Fibroblast of lung (primary cell): ENCODE results near the gene LYPD5. TPM values are rescaled to one million over a fixed set of nuclear protein-coding genes. Genes with fewer than 3 reads are reported as not detected.

Source experiments
- DNase-seq, 2 donors: peaks; one replicate each; pipeline versions ENCODE4 v3.0.0 to v3.0.0-alpha.2; 2010; ENCODE audit warnings: low read depth in 2 of 2
- H2AFZ ChIP-seq: 2 replicates; pipeline ENCODE4 v1.5.1; 2012; ENCODE audit warnings: low read length, control low read depth, inconsistent platforms
- H3K27ac ChIP-seq: 2 replicates; pipeline ENCODE4 v1.5.1; 2011; ENCODE audit warnings: low read length, control low read depth; ENCODE audit not compliant: insufficient read depth
- H3K27me3 ChIP-seq: 2 replicates; pipeline ENCODE4 v1.5.1; 2011; ENCODE audit warnings: mild to moderate bottlenecking, low read length; ENCODE audit not compliant: control insufficient read depth, insufficient read depth
- H3K36me3 ChIP-seq: 2 replicates; pipeline ENCODE4 v1.5.1; 2011; ENCODE audit warnings: low read length; ENCODE audit not compliant: control insufficient read depth, insufficient read depth
- H3K4me1 ChIP-seq: 2 replicates; pipeline ENCODE4 v1.5.1; 2011; ENCODE audit warnings: low read length; ENCODE audit not compliant: control insufficient read depth, insufficient read depth; ENCODE audit errors: extremely low read depth
- H3K4me2 ChIP-seq: 2 replicates; pipeline ENCODE4 v1.5.1; 2011; ENCODE audit warnings: low read length, control low read depth; ENCODE audit not compliant: insufficient read depth; ENCODE audit errors: extremely low read depth
- H3K4me3 ChIP-seq, 4 experiments: fragments of 200-600 bp in 1 of 4; sonication (generic) in 1 of 4; replicated peaks in 1 of 4; 2 replicates each; pipeline ENCODE4 v1.5.1; 2011 to 2016; ENCODE audit warnings: low read length in 4 of 4, low read depth in 3 of 4, mild to moderate bottlenecking in 3 of 4, control low read depth in 2 of 4, inconsistent platforms in 1 of 4, mixed read lengths in 1 of 4; ENCODE audit not compliant: insufficient read depth in 1 of 4; ENCODE audit errors: control extremely low read depth in 1 of 4
- H3K79me2 ChIP-seq: 2 replicates; pipeline ENCODE4 v1.5.1; 2012; ENCODE audit warnings: mild to moderate bottlenecking, low read length, inconsistent platforms; ENCODE audit not compliant: control insufficient read depth, insufficient read depth
- H3K9ac ChIP-seq: 2 replicates; pipeline ENCODE4 v1.5.1; 2011; ENCODE audit warnings: mild to moderate bottlenecking, low read length, control low read depth; ENCODE audit not compliant: insufficient read depth
- H3K9me3 ChIP-seq: 2 replicates; pipeline ENCODE4 v1.5.1; 2012; ENCODE audit warnings: low read depth, low read length; ENCODE audit not compliant: control insufficient read depth, insufficient read depth
- H4K20me1 ChIP-seq: 2 replicates; pipeline ENCODE4 v1.5.1; 2011; ENCODE audit warnings: low read length; ENCODE audit not compliant: control insufficient read depth, insufficient read depth; ENCODE audit errors: extremely low read depth
- CTCF ChIP-seq, 2 donors: IDR thresholded peaks in 1 of 2; conservative IDR thresholded peaks in 1 of 2; 1 replicate in 1 of 2; 2 replicates in 1 of 2; pipeline ENCODE4 v1.5.1; 2011 to 2012; ENCODE audit warnings: low read length in 2 of 2, control low read depth in 1 of 2, inconsistent platforms in 1 of 2, low read depth in 1 of 2, mild to moderate bottlenecking in 1 of 2
- EZH2 ChIP-seq: IDR thresholded peaks from 2 replicates; pipeline ENCODE4 v1.5.1; 2012; ENCODE audit warnings: low read length, control low read depth, mild to moderate bottlenecking; ENCODE audit errors: missing control alignments
- polyA minus RNA-seq: library from RNA; depleted of rRNA, polyadenylated mRNA; stranded (reverse); fragments of >200 nt; gene quantifications from 2 replicates; pipeline ENCODE4 v1.2.3, GENCODE V29; 2011; ENCODE audit warnings: low replicate concordance
- polyA plus RNA-seq, 2 donors: library from polyadenylated mRNA; depleted of rRNA in 1 of 2; stranded (reverse) in 1 of 2; unstranded in 1 of 2; fragments of >200 nt; gene quantifications; 2 replicates each; pipeline ENCODE4 v1.2.1, GENCODE V29; 2011 to 2012; ENCODE audit warnings: missing spikeins in 1 of 2
- total RNA-seq: library from RNA; depleted of rRNA; stranded (reverse); fragments of >200 nt; gene quantifications from 2 replicates; pipeline ENCODE4 v1.2.1, GENCODE V29; 2014

The LYPD5 gene
- total RNA-seq, result 0.50 and 1.0 TPM in 2 replicates
- polyA plus RNA-seq, result 0.12 and 0.37 TPM in 2 replicates
- polyA plus RNA-seq (2012), result 0.08 and 0.28 TPM in 2 replicates
- polyA minus RNA-seq, result 1.5 TPM in 1 of 2 replicates, not detected in the other

- Histone ChIP-seq H3K27me3 (peaks cover 3% of the 10 kb centered on the region), H3K4me1 (no peaks in the 10 kb centered on the region), H3K4me3 (no peak within 1 kb of the TSS), H2AFZ (no peak within 1 kb of the TSS), H3K79me2 (no peaks in the 10 kb centered on the region), H3K9me3 (no peaks in the 10 kb centered on the region), H3K4me2 (no peak within 1 kb of the TSS), H3K27ac (no peak within 1 kb of the TSS), H3K9ac (no peak within 1 kb of the TSS), H3K36me3 (no peaks in the 10 kb centered on the region), H4K20me1 (no peaks in the 10 kb centered on the region)
- TF ChIP-seq CTCF (conservative IDR thresholded peaks at IDR 0.05 in 1 of 2, IDR thresholded peaks at IDR 0.05 in 1 of 2; ENCODE audit: low read depth in 1 of 2, low read length in 2 of 2) (no peak), EZH2 (no peak)
- DNase-seq, result no peak
Measured at GRCh38 chr19:43802216-43802951, at the start of gene LYPD5. LYPD5 (minus strand) TSS chr19:43802447; CDS start chr19:43802380, 67 bp downstream.

- DNase-seq, result no peak
- TF ChIP-seq CTCF (conservative IDR thresholded peaks at IDR 0.05 in 1 of 2, IDR thresholded peaks at IDR 0.05 in 1 of 2; ENCODE audit: low read depth in 1 of 2, low read length in 2 of 2) (no peak), EZH2 (no peak)
- no peak overlapping the region for H3K9ac ChIP-seq
- no peak overlapping the region for H3K27ac ChIP-seq
- H3K4me1 ChIP-seq, result no peaks in the 10 kb centered on the region
- no peak overlapping the region for H3K4me2 ChIP-seq
- H3K79me2 ChIP-seq, result no peaks in the 10 kb centered on the region
- no peaks in the 10 kb centered on the region for H3K27me3 ChIP-seq
- H3K4me3 ChIP-seq, result no peak overlapping the region
- H3K9me3 ChIP-seq, result peaks cover 2% of the 10 kb centered on the region
- peaks cover 1% of the 10 kb centered on the region for H3K36me3 ChIP-seq
- no peaks in the 10 kb centered on the region for H4K20me1 ChIP-seq
- no peak overlapping the region for H2AFZ ChIP-seq
Measured at GRCh38 chr19:43848821-43849220, 46.6 kb upstream of the LYPD5 start.

GRCh38 chr19:43847884-43848283, 45.6 kb upstream of the LYPD5 start:
- Histone ChIP-seq H3K4me2 (no peak overlapping the region), H3K27me3 (no peaks in the 10 kb centered on the region), H3K4me1 (no peaks in the 10 kb centered on the region), H3K4me3 (no peak overlapping the region), H4K20me1 (no peaks in the 10 kb centered on the region), H3K9ac (no peak overlapping the region), H3K27ac (no peak overlapping the region), H3K9me3 (peaks cover 2% of the 10 kb centered on the region), H3K36me3 (peaks cover 1% of the 10 kb centered on the region), H3K79me2 (no peaks in the 10 kb centered on the region), H2AFZ (no peak overlapping the region)
- TF ChIP-seq CTCF (conservative IDR thresholded peaks at IDR 0.05 in 1 of 2, IDR thresholded peaks at IDR 0.05 in 1 of 2; ENCODE audit: low read depth in 1 of 2, low read length in 2 of 2) (no peak), EZH2 (no peak)
- no peak for DNase-seq
